CD4-positive, alpha-beta T cell (primary cell): ENCODE measurements around the gene CPXM1. TPM values are rescaled to one million over a fixed set of nuclear protein-coding genes. Genes with fewer than 3 reads are reported as not detected.
"Not testable (repeated sequence)": the region's sequence is repeated elsewhere in the genome, so short reads cannot be mapped to it uniquely, and the experiment has no call there.

Source experiments
- ATAC-seq: fragments of 200-7000 bp; cut with Tn5 transposase; one replicate; pipeline ENCODE4 v1.10.0; 2022; ENCODE audit warnings: mild to moderate bottlenecking; ENCODE audit not compliant: poor library complexity
- CTCF ChIA-PET: fragments of 350-600 bp; sonication (Branson Sonifier 250); formaldehyde crosslinking; loops from one replicate; lab custom pipeline; 2021; ENCODE audit warnings: antibody characterized with exemption, inconsistent platforms; lab: Charles Lee
- POLR2A ChIA-PET: fragments of 350-600 bp; sonication (Branson Sonifier 250); formaldehyde crosslinking; loops from one replicate; lab custom pipeline; 2021; ENCODE audit warnings: antibody characterized with exemption, inconsistent platforms; lab: Charles Lee
- DNase-seq, 14 experiments: peaks; one replicate each; pipeline ENCODE4 v3.0.0-alpha.2; 2013 to 2020; ENCODE audit warnings: mixed read lengths in 2 of 14
- H3K27ac ChIP-seq, 2 donors: one replicate each; pipeline versions ENCODE4 v1.5.1 to v1.7.0; 2013; ENCODE audit warnings: low read length in 2 of 2, low read depth in 1 of 2, mild to moderate bottlenecking in 1 of 2
- H3K27me3 ChIP-seq, 2 experiments: 1 replicate in 1 of 2; 2 replicates in 1 of 2; pipeline versions ENCODE4 v1.6.1 to v1.7.0; 2013; ENCODE audit warnings: low read length in 2 of 2, control low read depth in 1 of 2, mild to moderate bottlenecking in 1 of 2, moderate library complexity in 1 of 2; ENCODE audit not compliant: insufficient read depth in 2 of 2, control insufficient read depth in 1 of 2
- H3K36me3 ChIP-seq: one replicate; pipeline ENCODE4 v1.6.1; 2013; ENCODE audit warnings: low read length, control low read depth; ENCODE audit not compliant: insufficient read depth
- H3K4me1 ChIP-seq: one replicate; pipeline ENCODE4 v1.6.1; 2013; ENCODE audit warnings: low read length, control low read depth; ENCODE audit not compliant: insufficient read depth
- H3K4me3 ChIP-seq: one replicate; pipeline ENCODE4 v1.5.1; 2013; ENCODE audit warnings: mild to moderate bottlenecking, low read length, moderate library complexity
- H3K9me3 ChIP-seq, 2 experiments: 1 replicate in 1 of 2; 2 replicates in 1 of 2; pipeline versions ENCODE4 v1.6.1 to v1.7.0; 2013; ENCODE audit warnings: low read length in 2 of 2, mild to moderate bottlenecking in 2 of 2, control low read depth in 1 of 2, moderate library complexity in 1 of 2; ENCODE audit not compliant: control insufficient read depth in 1 of 2, insufficient read depth in 1 of 2
- H3K27ac Mint-ChIP-seq: one replicate; pipeline ENCODE4 v1.8.0; 2020; ENCODE audit warnings: mixed read lengths
- H3K27me3 Mint-ChIP-seq: one replicate; pipeline ENCODE4 v1.8.0; 2021; ENCODE audit warnings: mixed read lengths
- H3K36me3 Mint-ChIP-seq: one replicate; pipeline ENCODE4 v1.8.0; 2021; ENCODE audit warnings: low read depth, mixed read lengths
- H3K4me1 Mint-ChIP-seq: one replicate; pipeline ENCODE4 v1.8.0; 2021; ENCODE audit warnings: low read depth, mixed read lengths
- H3K4me3 Mint-ChIP-seq: one replicate; pipeline ENCODE4 v1.8.0; 2020; ENCODE audit warnings: mild to moderate bottlenecking, mixed read lengths
- H3K9me3 Mint-ChIP-seq: one replicate; pipeline ENCODE4 v1.8.0; 2020; ENCODE audit warnings: mixed read lengths
- CTCF ChIP-seq: fragments of 200-600 bp; IDR thresholded peaks from one replicate; pipeline ENCODE4 v1.8.0; 2022; ENCODE audit warnings: antibody characterized with exemption, mild to moderate bottlenecking
- intact Hi-C, 2 experiments: fragments of 100-400 bp; cut with DNase I in 1 of 2; cut with micrococcal nuclease in 1 of 2; formaldehyde crosslinking; loops; one replicate each; pipeline versions ENCODE4 v1.15.1 to v1.9.0; 2023 to 2025; cut with DNase I, micrococcal nuclease
- total RNA-seq, 174 experiments: library from RNA in 2 of 174; stranded (reverse) in 2 of 174; gene quantifications; one replicate each; pipeline ENCODE4 v1.2.3 and lab custom pipeline; 2021 to 2026

CPXM1 gene
- total RNA-seq, 2 experiments from 2014 or later, result not detected

- H3K36me3 ChIP-seq, result no peaks in the 10 kb centered on the region
- H3K9me3 ChIP-seq, result peaks cover 0 to 6% of the 10 kb centered on the region in 2 experiments
- no peak for DNase-seq
- intact Hi-C loops, result no loop called here
- POLR2A ChIA-PET, result no interaction called here
- H3K4me3 ChIP-seq, result no peak overlapping the region
- no peak overlapping the region for H3K27ac ChIP-seq
- H3K4me1 ChIP-seq, result peaks cover 3% of the 10 kb centered on the region
- CTCF ChIA-PET, result no interaction called here
- ATAC-seq, result no peak
- Mint-ChIP-seq H3K27ac (no peak overlapping the region), H3K36me3 (no peaks in the 10 kb centered on the region), H3K9me3 (peaks cover 5% of the 10 kb centered on the region), H3K4me3 (no peak overlapping the region), H3K27me3 (peaks cover 58% of the 10 kb centered on the region), H3K4me1 (no peaks in the 10 kb centered on the region)
- no peaks in the 10 kb centered on the region for H3K27me3 ChIP-seq
- no peak for TF ChIP-seq CTCF
Measured at GRCh38 chr20:2814076-2814475, 13.6 kb upstream of the CPXM1 start.

GRCh38 chr20:2812189-2812588, 11.8 kb upstream of the CPXM1 start:
- Histone ChIP-seq H3K27ac (no peak overlapping the region), H3K4me1 (peaks cover 3% of the 10 kb centered on the region), H3K27me3 (no peaks in the 10 kb centered on the region), H3K36me3 (no peaks in the 10 kb centered on the region), H3K4me3 (no peak overlapping the region), H3K9me3 (peaks cover 0 to 6% of the 10 kb centered on the region in 2 experiments)
- Mint-ChIP-seq H3K36me3 (no peaks in the 10 kb centered on the region), H3K27me3 (peaks cover 60% of the 10 kb centered on the region), H3K9me3 (peaks cover 5% of the 10 kb centered on the region), H3K27ac (no peak overlapping the region), H3K4me1 (no peaks in the 10 kb centered on the region), H3K4me3 (no peak overlapping the region)
- no peak for ATAC-seq
- TF ChIP-seq CTCF, result no peak
- DNase-seq, result no peak
- ChIA-PET POLR2A (interaction anchor here (0.8 kb wide), 1 partner anchor 28 kb away, joined by 3 read pairs; no protein-coding TSS in a partner anchor), CTCF (no interaction called here)
- intact Hi-C loops, result no loop called here

- Histone ChIP-seq H3K9me3 (peaks cover 5 to 6% of the 10 kb centered on the region in 2 experiments), H3K27ac (no peak overlapping the region), H3K4me1 (no peaks in the 10 kb centered on the region), H3K4me3 (no peak overlapping the region), H3K27me3 (peaks cover 13 to 14% of the 10 kb centered on the region in 2 experiments), H3K36me3 (no peaks in the 10 kb centered on the region)
- Mint-ChIP-seq H3K9me3 (peaks cover 5% of the 10 kb centered on the region), H3K27ac (no peak overlapping the region), H3K27me3 (peaks cover 72% of the 10 kb centered on the region), H3K4me3 (no peak overlapping the region), H3K36me3 (no peaks in the 10 kb centered on the region), H3K4me1 (no peaks in the 10 kb centered on the region)
- no peak for TF ChIP-seq CTCF
- CTCF ChIA-PET, result no interaction called here
- DNase-seq (no peak), ATAC-seq (no peak)
- intact Hi-C loops, result loop anchor here in 1 of 2 experiments (10.0 kb wide), 1 partner anchor 1175 kb away; no protein-coding TSS in a partner anchor
- POLR2A ChIA-PET, result no interaction called here
Measured at GRCh38 chr20:2809690-2810089, 9.3 kb upstream of the CPXM1 start.

- H3K4me1 Mint-ChIP-seq, POLR2A ChIA-PET, H3K27ac ChIP-seq, H3K9me3 Mint-ChIP-seq, H3K36me3 Mint-ChIP-seq, H3K4me1 ChIP-seq, H3K27ac Mint-ChIP-seq, H3K9me3 ChIP-seq, H3K36me3 ChIP-seq, H3K4me3 Mint-ChIP-seq, ATAC-seq, H3K4me3 ChIP-seq, DNase-seq: not testable (repeated sequence)
- H3K27me3 ChIP-seq, result peaks cover 25 to 26% of the 10 kb centered on the region in 2 experiments
- CTCF ChIA-PET, result interaction anchor here (0.6 kb wide), 1 partner anchor 194 kb away, joined by 3 read pairs; no protein-coding TSS in a partner anchor
- H3K27me3 Mint-ChIP-seq, result peaks cover 72% of the 10 kb centered on the region
- intact Hi-C loops, result loop anchor here in 1 of 2 experiments (10.0 kb wide), 1 partner anchor 1177 kb away; no protein-coding TSS in a partner anchor
Measured at GRCh38 chr20:2807929-2808328, 7.5 kb upstream of the CPXM1 start.
